Adrenal gland (tissue), 12 donors: ENCODE data around the gene PITX1. TPM values are rescaled to one million over a fixed set of nuclear protein-coding genes. Genes with fewer than 3 reads are reported as not detected.

Experiments used
- DNase-seq, 7 donors: peaks; one replicate each; pipeline ENCODE4 v3.0.0-alpha.2; 2019 to 2020
- H3K27ac ChIP-seq, 5 donors: fragments of 200-600 bp; sonication (generic) in 4 of 5; 1 replicate in 3 of 5; 2 replicates in 2 of 5; pipeline versions ENCODE4 v1.5.1 to v1.8.0; 2016 to 2020; ENCODE audit warnings: mild to moderate bottlenecking in 1 of 5
- H3K27me3 ChIP-seq: fragments of 200-600 bp; 2 replicates; pipeline ENCODE4 v1.8.0; 2021
- H3K36me3 ChIP-seq, 2 donors: fragments of 200-600 bp; replicated peaks in 1 of 2; 1 replicate in 1 of 2; 2 replicates in 1 of 2; pipeline versions ENCODE4 v1.5.1 to v1.8.0; 2018 to 2022
- H3K4me1 ChIP-seq, 2 donors: fragments of 200-600 bp; replicated peaks in 1 of 2; 1 replicate in 1 of 2; 2 replicates in 1 of 2; pipeline versions ENCODE4 v1.5.1 to v1.8.0; 2018 to 2021
- H3K4me3 ChIP-seq, 4 donors: fragments of 200-600 bp; sonication (generic) in 3 of 4; one replicate each; pipeline ENCODE4 v1.5.1; 2016 to 2018
- H3K9me3 ChIP-seq, 3 donors: fragments of 200-600 bp; sonication (generic) in 1 of 3; replicated peaks in 1 of 3; 1 replicate in 2 of 3; 2 replicates in 1 of 3; pipeline versions ENCODE4 v1.5.1 to v1.8.0; 2016 to 2021
- POLR2A ChIP-seq, 2 donors: fragments of 450-650 bp; IDR thresholded peaks; one replicate each; pipeline ENCODE4 v1.6.1; 2017; ENCODE audit warnings: antibody characterized with exemption in 2 of 2, mild to moderate bottlenecking in 2 of 2, moderate library complexity in 1 of 2
- WGBS, 4 donors: extraction: QIAGEN DNeasy Blood & Tissue Kit in 2 of 4; methylation state at CpG; one replicate each; pipeline versions ENCODE4 v1.1.5 to v1.1.7; 2013 to 2017; 5-methylcytosine and 5-hydroxymethylcytosine counted together
- intact Hi-C, 2 donors: fragments of 100-400 bp; cut with DNase I; formaldehyde crosslinking; loops; one replicate each; pipeline versions ENCODE4 v1.14.1 to v1.15.0; 2022 to 2023
- polyA plus RNA-seq, 3 donors: library from polyadenylated mRNA; stranded (reverse); fragments of 200-250 nt in 2 of 3; fragments of 350-450 nt in 1 of 3; fragmentation: Illumina TruSeq in 1 of 3; extraction: RNeasy Lipid Tissue Mini Kit (QIAGEN cat#74804) in 1 of 3; gene quantifications; one replicate each; pipeline ENCODE4 v1.2.3, GENCODE V29; 2013 to 2014
- total RNA-seq, 9 donors: library from RNA; depleted of rRNA in 4 of 9; stranded (reverse); fragments of >200 nt in 4 of 9; fragments of 120-200 nt in 1 of 9; fragmentation: NEBNext Ultra II Directional in 1 of 9; extraction: Animal tissue kit (Norgen Biotek cat#: 25700) in 1 of 9; gene quantifications; one replicate each; pipeline versions ENCODE4 v1.1.0 to v1.2.4, GENCODE V29; 2013 to 2023
- TF ChIP-seq, protein P1 (sequence below), 6 experiments: fragments of 450-650 bp in 4 of 6; fragments of 200-600 bp in 2 of 6; sonication (generic) in 1 of 6; IDR thresholded peaks; 1 replicate in 5 of 6; 2 replicates in 1 of 6; pipeline versions ENCODE4 v1.5.1 to v1.8.0; 2016 to 2021; ENCODE audit warnings: antibody characterized with exemption in 6 of 6, mild to moderate bottlenecking in 2 of 6, moderate library complexity in 1 of 6
- donor health status: healthy with polysubstance abuse.
- donor health status: Bipolar disorder and iron deficiency.
- donor health status: DM: yes; HTN: yes; CAD: no.
- donor health status: DM: no; HTN: no; CAD: no.
- donor health status: DM: no; HTN: no; CAD: no.
- donor health status: DM: yes; HTN: yes; CAD: no.

PITX1 gene
- total and polyA plus RNA-seq, 12 donors = 0.18 to 6.7 (median 0.71) TPM

DNA sequence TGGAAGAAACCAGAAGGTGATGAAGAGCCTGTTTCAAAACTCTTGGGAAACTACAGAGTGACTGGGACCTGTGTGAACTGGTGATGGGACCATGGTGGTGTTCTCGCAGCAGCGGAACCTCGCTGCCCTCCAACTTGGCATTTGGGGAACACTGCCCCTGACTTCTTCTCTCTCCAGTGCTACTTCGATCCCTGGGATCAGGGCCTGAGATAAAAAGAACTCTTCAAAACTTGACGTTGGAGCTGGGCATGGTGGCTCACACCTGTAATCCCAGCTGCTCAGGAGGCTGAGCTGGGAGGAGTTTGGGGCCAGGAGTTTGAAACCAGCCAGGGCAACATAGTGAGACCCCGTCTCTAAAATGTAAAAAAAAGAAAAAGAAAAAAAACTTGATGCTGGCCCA lies 18.1 kb downstream of the PITX1 start:
- Histone ChIP-seq H3K9me3 (no peaks in the 10 kb centered on the region), H3K4me1 (no peaks in the 10 kb centered on the region), H3K27me3 (no peaks in the 10 kb centered on the region), H3K36me3 (no peaks in the 10 kb centered on the region), H3K27ac (no peak overlapping the region), H3K4me3 (no peak overlapping the region)
- intact Hi-C loops = no loop called here
- 86 to 94% (median 89%) methylated on average over 6 of the region's 6 CpGs for WGBS, 4 donors
- TF ChIP-seq, protein P1, sequence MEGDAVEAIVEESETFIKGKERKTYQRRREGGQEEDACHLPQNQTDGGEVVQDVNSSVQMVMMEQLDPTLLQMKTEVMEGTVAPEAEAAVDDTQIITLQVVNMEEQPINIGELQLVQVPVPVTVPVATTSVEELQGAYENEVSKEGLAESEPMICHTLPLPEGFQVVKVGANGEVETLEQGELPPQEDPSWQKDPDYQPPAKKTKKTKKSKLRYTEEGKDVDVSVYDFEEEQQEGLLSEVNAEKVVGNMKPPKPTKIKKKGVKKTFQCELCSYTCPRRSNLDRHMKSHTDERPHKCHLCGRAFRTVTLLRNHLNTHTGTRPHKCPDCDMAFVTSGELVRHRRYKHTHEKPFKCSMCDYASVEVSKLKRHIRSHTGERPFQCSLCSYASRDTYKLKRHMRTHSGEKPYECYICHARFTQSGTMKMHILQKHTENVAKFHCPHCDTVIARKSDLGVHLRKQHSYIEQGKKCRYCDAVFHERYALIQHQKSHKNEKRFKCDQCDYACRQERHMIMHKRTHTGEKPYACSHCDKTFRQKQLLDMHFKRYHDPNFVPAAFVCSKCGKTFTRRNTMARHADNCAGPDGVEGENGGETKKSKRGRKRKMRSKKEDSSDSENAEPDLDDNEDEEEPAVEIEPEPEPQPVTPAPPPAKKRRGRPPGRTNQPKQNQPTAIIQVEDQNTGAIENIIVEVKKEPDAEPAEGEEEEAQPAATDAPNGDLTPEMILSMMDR (IDR thresholded peaks at IDR 0.05) = no peak
- TF ChIP-seq POLR2A (IDR thresholded peaks at IDR 0.05) = no peak
- peak in 1 of 7 donors; percentile 13 for DNase-seq

DNA sequence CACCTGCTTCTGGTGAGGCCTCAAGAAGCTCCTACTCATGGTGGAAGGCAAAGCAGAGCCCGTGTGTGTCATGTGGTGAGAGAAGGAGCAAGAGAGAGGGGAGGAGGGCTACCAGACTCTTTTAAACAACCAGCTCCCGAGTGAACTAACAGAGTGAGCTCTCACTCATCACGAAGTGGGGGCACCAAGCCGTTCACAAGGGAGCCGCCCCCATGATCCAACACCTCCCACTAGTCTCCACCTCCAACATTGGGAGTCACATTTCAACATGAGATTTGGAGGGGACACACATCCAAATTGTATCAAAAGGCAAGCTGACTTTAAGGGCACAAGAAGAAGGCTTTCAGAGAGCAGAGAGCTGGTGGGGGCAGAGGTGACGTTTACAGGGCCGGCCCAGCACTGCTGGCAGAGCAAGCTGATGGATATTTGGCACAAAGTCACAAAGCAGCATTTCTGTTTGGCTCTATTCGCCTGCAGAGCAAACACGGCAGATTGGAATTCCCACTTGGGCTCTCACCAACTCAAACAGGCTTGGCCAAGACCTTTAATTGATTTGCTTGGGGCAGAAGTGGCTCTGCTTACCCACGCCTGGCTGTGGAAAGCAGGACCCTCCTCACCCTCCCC lies 20.0 kb downstream of the PITX1 start:
- H3K4me1 ChIP-seq = no peaks in the 10 kb centered on the region
- WGBS, 4 donors = 69 to 80% (median 71%) methylated on average over 9 to 10 of the region's 10 CpGs
- no peak overlapping the region for H3K4me3 ChIP-seq
- H3K27ac ChIP-seq = no peak overlapping the region
- DNase-seq = peak in 1 of 7 donors; percentile 41
- no peaks in the 10 kb centered on the region for H3K27me3 ChIP-seq
- intact Hi-C loops = no loop called here
- no peaks in the 10 kb centered on the region for H3K9me3 ChIP-seq
- TF ChIP-seq, protein P1 (IDR thresholded peaks at IDR 0.05) = no peak
- no peak for TF ChIP-seq POLR2A (IDR thresholded peaks at IDR 0.05)
- H3K36me3 ChIP-seq = no peaks in the 10 kb centered on the region

DNA sequence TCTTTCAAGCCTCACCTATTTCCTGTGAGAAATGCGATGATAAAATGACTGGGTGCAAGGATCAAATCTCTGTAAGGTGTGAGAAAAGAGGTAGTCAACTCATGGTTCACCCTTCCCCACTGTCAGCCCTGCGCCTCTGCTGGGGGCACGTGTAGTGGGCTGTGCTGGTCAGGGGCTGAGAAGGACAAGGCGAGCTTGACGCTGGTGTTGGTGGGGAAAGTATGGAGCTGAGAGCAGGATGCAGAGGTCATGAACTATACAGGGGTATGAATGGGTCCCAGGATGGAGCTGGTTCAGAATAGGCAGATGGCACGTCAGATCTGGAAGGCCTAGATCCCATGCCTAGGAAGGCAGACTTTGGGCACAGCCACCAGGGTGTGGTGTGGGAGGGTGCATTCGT lies 20.6 kb downstream of the PITX1 start:
- H3K4me1 ChIP-seq = no peaks in the 10 kb centered on the region
- DNase-seq = no peak
- no peaks in the 10 kb centered on the region for H3K9me3 ChIP-seq
- no peak overlapping the region for H3K27ac ChIP-seq
- TF ChIP-seq, protein P1 (IDR thresholded peaks at IDR 0.05) = no peak
- TF ChIP-seq POLR2A (IDR thresholded peaks at IDR 0.05) = no peak
- WGBS, 4 donors = 92 to 100% (median 93%) methylated on average over 7 of the region's 7 CpGs
- no peak overlapping the region for H3K4me3 ChIP-seq
- no peaks in the 10 kb centered on the region for H3K27me3 ChIP-seq
- no peaks in the 10 kb centered on the region for H3K36me3 ChIP-seq
- intact Hi-C loops = no loop called here

DNA sequence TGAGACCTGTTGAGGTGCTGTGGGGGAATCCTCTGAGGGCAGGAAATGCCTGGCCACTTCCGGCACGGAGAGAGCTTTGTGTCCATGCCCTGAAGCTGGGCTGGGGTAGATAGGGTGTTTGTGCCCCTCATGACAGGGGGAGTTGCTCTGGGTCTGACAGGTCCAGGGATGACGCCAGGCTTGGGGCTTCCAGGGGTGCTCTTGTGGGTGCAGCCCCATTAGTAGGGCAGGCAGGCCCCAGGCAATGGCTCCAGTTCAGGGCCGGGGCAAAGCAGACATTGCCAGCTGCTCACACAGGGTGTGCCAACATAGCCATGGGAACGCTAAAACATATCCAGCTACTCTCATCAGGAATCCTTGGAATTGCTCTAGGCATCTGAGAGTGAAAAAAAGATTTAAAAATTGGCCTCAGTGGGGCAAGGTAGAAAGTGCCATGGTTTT lies 21.1 kb downstream of the PITX1 start:
- H3K27ac ChIP-seq = no peak overlapping the region
- WGBS, 4 donors = 86 to 96% (median 95%) methylated on average over 4 to 5 of the region's 5 CpGs
- H3K4me3 ChIP-seq = no peak overlapping the region
- H3K4me1 ChIP-seq = no peaks in the 10 kb centered on the region
- DNase-seq = no peak
- no peaks in the 10 kb centered on the region for H3K9me3 ChIP-seq
- TF ChIP-seq POLR2A (IDR thresholded peaks at IDR 0.05) = no peak
- TF ChIP-seq, protein P1 (IDR thresholded peaks at IDR 0.05) = no peak
- H3K27me3 ChIP-seq = no peaks in the 10 kb centered on the region
- H3K36me3 ChIP-seq = no peaks in the 10 kb centered on the region
- intact Hi-C loops = no loop called here
